Measurements from ENCODE around the gene TEX19. TPM values are rescaled to one million over a fixed set of nuclear protein-coding genes. Genes with fewer than 3 reads are reported as not detected.
A peak's percentile ranks its signal among the peaks of the same experiment; 100 is the strongest.

The TEX19 gene
- total RNA-seq, 4 donors from 2014 or later = not detected

GRCh38 chr17:82351713-82352488 is 7.1 kb upstream of the TEX19 start:
- Histone ChIP-seq H3K36me3 (no peaks in the 10 kb centered on the region), H3K27me3 (peaks cover 18% of the 10 kb centered on the region), H3K4me3 (no peak overlapping the region), H3K27ac (no peak overlapping the region), H3K9me3 (no peaks in the 10 kb centered on the region), H3K4me1 (peaks cover 21% of the 10 kb centered on the region)
- TF ChIP-seq POLR2AphosphoS5 (IDR thresholded peaks at IDR 0.05) = no peak
- TF ChIP-seq CTCF (IDR thresholded peaks at IDR 0.05) = peak; percentile 95
- peak in 1 of 2 donors; percentile 91 for DNase-seq (ENCODE audit: low spot score in 2 of 2)
- WGBS = 7% methylated on average over 11 of the region's 26 CpGs

GRCh38 chr17:82353484-82353883 is 5.6 kb upstream of the TEX19 start:
- Histone ChIP-seq H3K4me3 (no peak overlapping the region), H3K4me1 (peaks cover 21% of the 10 kb centered on the region), H3K9me3 (no peaks in the 10 kb centered on the region), H3K27me3 (peaks cover 28% of the 10 kb centered on the region), H3K36me3 (no peaks in the 10 kb centered on the region), H3K27ac (no peak overlapping the region)
- 84% methylated on average over 5 of the region's 8 CpGs for WGBS
- TF ChIP-seq EP300 (IDR thresholded peaks at IDR 0.05) (no peak), CTCF (IDR thresholded peaks at IDR 0.05) (no peak), POLR2A (IDR thresholded peaks at IDR 0.05) (no peak), POLR2AphosphoS5 (IDR thresholded peaks at IDR 0.05) (no peak)
- DNase-seq (ENCODE audit: low spot score in 2 of 2) = no peak

GRCh38 chr17:82354804-82355308 is 4.2 kb upstream of the TEX19 start:
- H3K27ac ChIP-seq = no peak overlapping the region
- peaks cover 39% of the 10 kb centered on the region for H3K27me3 ChIP-seq
- 84% methylated on average over 7 of the region's 7 CpGs for WGBS

GRCh38 chr17:82355770-82356427 is 3.1 kb upstream of the TEX19 start:
- peaks cover 11% of the 10 kb centered on the region for H3K4me1 ChIP-seq
- 42% methylated on average over 8 of the region's 11 CpGs for WGBS

More at GRCh38 chr17:82354804-82355308, 4.2 kb upstream of the TEX19 start:
- TF ChIP-seq POLR2A (IDR thresholded peaks at IDR 0.05) (no peak), EP300 (IDR thresholded peaks at IDR 0.05) (no peak), CTCF (IDR thresholded peaks at IDR 0.05) (no peak), POLR2AphosphoS5 (IDR thresholded peaks at IDR 0.05) (no peak)
- no peaks in the 10 kb centered on the region for H3K9me3 ChIP-seq
- peaks cover 13% of the 10 kb centered on the region for H3K4me1 ChIP-seq
- DNase-seq (ENCODE audit: low spot score in 2 of 2) = no peak
- no peak overlapping the region for H3K4me3 ChIP-seq
- H3K36me3 ChIP-seq = no peaks in the 10 kb centered on the region

More at GRCh38 chr17:82355770-82356427, 3.1 kb upstream of the TEX19 start:
- H3K27me3 ChIP-seq = peaks cover 39% of the 10 kb centered on the region
- TF ChIP-seq POLR2AphosphoS5 (IDR thresholded peaks at IDR 0.05) (no peak), EP300 (IDR thresholded peaks at IDR 0.05) (no peak), POLR2A (IDR thresholded peaks at IDR 0.05) (no peak), CTCF (IDR thresholded peaks at IDR 0.05) (no peak)
- DNase-seq (ENCODE audit: low spot score in 2 of 2) = no peak
- no peaks in the 10 kb centered on the region for H3K9me3 ChIP-seq
- no peaks in the 10 kb centered on the region for H3K36me3 ChIP-seq
- no peak overlapping the region for H3K4me3 ChIP-seq
- no peak overlapping the region for H3K27ac ChIP-seq
